Adrenal gland (tissue), 12 donors: Measurements from ENCODE around the gene RSRC1. TPM values are rescaled to one million over a fixed set of nuclear protein-coding genes. Genes with fewer than 3 reads are reported as not detected.

Source experiments
- DNase-seq, 7 donors: peaks; one replicate each; pipeline ENCODE4 v3.0.0-alpha.2; 2019 to 2020
- H3K27ac ChIP-seq, 5 donors: fragments of 200-600 bp; sonication (generic) in 4 of 5; 1 replicate in 3 of 5; 2 replicates in 2 of 5; pipeline versions ENCODE4 v1.5.1 to v1.8.0; 2016 to 2020; ENCODE audit warnings: mild to moderate bottlenecking in 1 of 5
- H3K27me3 ChIP-seq: fragments of 200-600 bp; 2 replicates; pipeline ENCODE4 v1.8.0; 2021
- H3K36me3 ChIP-seq, 2 donors: fragments of 200-600 bp; replicated peaks in 1 of 2; 1 replicate in 1 of 2; 2 replicates in 1 of 2; pipeline versions ENCODE4 v1.5.1 to v1.8.0; 2018 to 2022
- H3K4me1 ChIP-seq, 2 donors: fragments of 200-600 bp; replicated peaks in 1 of 2; 1 replicate in 1 of 2; 2 replicates in 1 of 2; pipeline versions ENCODE4 v1.5.1 to v1.8.0; 2018 to 2021
- H3K4me3 ChIP-seq, 4 donors: fragments of 200-600 bp; sonication (generic) in 3 of 4; one replicate each; pipeline ENCODE4 v1.5.1; 2016 to 2018
- H3K9me3 ChIP-seq, 3 donors: fragments of 200-600 bp; sonication (generic) in 1 of 3; replicated peaks in 1 of 3; 1 replicate in 2 of 3; 2 replicates in 1 of 3; pipeline versions ENCODE4 v1.5.1 to v1.8.0; 2016 to 2021
- CTCF ChIP-seq, 6 experiments: fragments of 450-650 bp in 4 of 6; fragments of 200-600 bp in 2 of 6; sonication (generic) in 1 of 6; IDR thresholded peaks; 1 replicate in 5 of 6; 2 replicates in 1 of 6; pipeline versions ENCODE4 v1.5.1 to v1.8.0; 2016 to 2021; ENCODE audit warnings: antibody characterized with exemption in 6 of 6, mild to moderate bottlenecking in 2 of 6, moderate library complexity in 1 of 6
- POLR2A ChIP-seq, 2 donors: fragments of 450-650 bp; IDR thresholded peaks; one replicate each; pipeline ENCODE4 v1.6.1; 2017; ENCODE audit warnings: antibody characterized with exemption in 2 of 2, mild to moderate bottlenecking in 2 of 2, moderate library complexity in 1 of 2
- WGBS, 4 donors: extraction: QIAGEN DNeasy Blood & Tissue Kit in 2 of 4; methylation state at CpG; one replicate each; pipeline versions ENCODE4 v1.1.5 to v1.1.7; 2013 to 2017; 5-methylcytosine and 5-hydroxymethylcytosine counted together
- intact Hi-C, 2 donors: fragments of 100-400 bp; cut with DNase I; formaldehyde crosslinking; loops; one replicate each; pipeline versions ENCODE4 v1.14.1 to v1.15.0; 2022 to 2023
- polyA plus RNA-seq, 3 donors: library from polyadenylated mRNA; stranded (reverse); fragments of 200-250 nt in 2 of 3; fragments of 350-450 nt in 1 of 3; fragmentation: Illumina TruSeq in 1 of 3; extraction: RNeasy Lipid Tissue Mini Kit (QIAGEN cat#74804) in 1 of 3; gene quantifications; one replicate each; pipeline ENCODE4 v1.2.3, GENCODE V29; 2013 to 2014
- total RNA-seq, 9 donors: library from RNA; depleted of rRNA in 4 of 9; stranded (reverse); fragments of >200 nt in 4 of 9; fragments of 120-200 nt in 1 of 9; fragmentation: NEBNext Ultra II Directional in 1 of 9; extraction: Animal tissue kit (Norgen Biotek cat#: 25700) in 1 of 9; gene quantifications; one replicate each; pipeline versions ENCODE4 v1.1.0 to v1.2.4, GENCODE V29; 2013 to 2023
- donor health status: healthy with polysubstance abuse.
- donor health status: Bipolar disorder and iron deficiency.
- donor health status: DM: yes; HTN: yes; CAD: no.
- donor health status: DM: no; HTN: no; CAD: no.
- donor health status: DM: no; HTN: no; CAD: no.
- donor health status: DM: yes; HTN: yes; CAD: no.

RSRC1 gene
- total and polyA plus RNA-seq, 12 donors = 12.6 to 125 (median 37.5) TPM

DNA sequence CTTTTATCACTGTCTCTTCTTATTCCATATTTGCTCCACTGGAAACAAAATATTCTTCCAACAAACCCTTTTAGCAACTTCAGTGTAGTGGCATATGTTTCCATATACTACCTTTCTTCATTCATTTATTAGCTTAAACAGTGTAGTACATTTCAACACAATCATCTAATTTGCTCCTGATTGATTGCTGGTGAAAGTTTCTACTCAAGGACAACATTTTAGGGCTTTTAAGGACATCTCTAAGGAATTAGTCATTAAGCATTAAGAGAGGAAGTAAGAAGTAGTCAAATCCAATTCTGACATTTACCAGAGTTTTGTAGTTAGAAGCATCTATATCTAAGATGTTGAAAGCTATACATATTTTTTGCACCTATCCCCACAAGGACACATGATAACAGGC, 55.8 kb downstream of the RSRC1 start:
- H3K36me3 ChIP-seq = no peaks in the 10 kb centered on the region
- intact Hi-C loops = no loop called here

DNA sequence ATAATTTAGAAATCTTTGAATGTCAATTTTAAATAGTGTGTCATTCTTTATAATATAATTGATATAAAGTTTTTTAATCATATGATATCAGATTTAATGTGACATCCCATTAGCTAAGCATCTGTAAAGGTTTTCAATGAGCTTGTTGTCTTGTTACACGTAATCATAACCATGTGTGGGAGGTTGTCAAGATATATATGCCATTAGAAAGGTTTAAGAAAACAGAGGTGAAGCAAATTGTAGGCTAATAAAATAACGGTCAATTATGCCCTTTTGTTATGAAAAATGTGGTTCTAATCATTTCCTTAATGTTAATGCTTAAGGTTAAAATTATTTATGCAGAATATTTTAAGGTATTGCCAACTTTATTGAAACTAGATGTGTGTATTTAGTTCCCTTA, 56.3 kb downstream of the RSRC1 start:
- H3K36me3 ChIP-seq = no peaks in the 10 kb centered on the region
- intact Hi-C loops = no loop called here
- H3K9me3 ChIP-seq = no peaks in the 10 kb centered on the region
- 85 to 89% (median 88%) methylated on average over 2 of the region's 2 CpGs for WGBS, 4 donors
- no peak overlapping the region for H3K4me3 ChIP-seq
- H3K27ac ChIP-seq = no peak overlapping the region
- peaks cover 0 to 6% of the 10 kb centered on the region in 2 donors for H3K4me1 ChIP-seq
- TF ChIP-seq POLR2A (IDR thresholded peaks at IDR 0.05) = no peak
- no peak for TF ChIP-seq CTCF (IDR thresholded peaks at IDR 0.05)
- no peak for DNase-seq
- H3K27me3 ChIP-seq = no peaks in the 10 kb centered on the region

More for the DNA sequence above, 55.8 kb downstream of the RSRC1 start:
- no peaks in the 10 kb centered on the region for H3K27me3 ChIP-seq
- no peak overlapping the region for H3K4me3 ChIP-seq
- H3K9me3 ChIP-seq = no peaks in the 10 kb centered on the region
- DNase-seq = no peak
- TF ChIP-seq CTCF (IDR thresholded peaks at IDR 0.05) (no peak), POLR2A (IDR thresholded peaks at IDR 0.05) (no peak)
- no peak overlapping the region for H3K27ac ChIP-seq
- H3K4me1 ChIP-seq = peaks cover 0 to 6% of the 10 kb centered on the region in 2 donors

DNA sequence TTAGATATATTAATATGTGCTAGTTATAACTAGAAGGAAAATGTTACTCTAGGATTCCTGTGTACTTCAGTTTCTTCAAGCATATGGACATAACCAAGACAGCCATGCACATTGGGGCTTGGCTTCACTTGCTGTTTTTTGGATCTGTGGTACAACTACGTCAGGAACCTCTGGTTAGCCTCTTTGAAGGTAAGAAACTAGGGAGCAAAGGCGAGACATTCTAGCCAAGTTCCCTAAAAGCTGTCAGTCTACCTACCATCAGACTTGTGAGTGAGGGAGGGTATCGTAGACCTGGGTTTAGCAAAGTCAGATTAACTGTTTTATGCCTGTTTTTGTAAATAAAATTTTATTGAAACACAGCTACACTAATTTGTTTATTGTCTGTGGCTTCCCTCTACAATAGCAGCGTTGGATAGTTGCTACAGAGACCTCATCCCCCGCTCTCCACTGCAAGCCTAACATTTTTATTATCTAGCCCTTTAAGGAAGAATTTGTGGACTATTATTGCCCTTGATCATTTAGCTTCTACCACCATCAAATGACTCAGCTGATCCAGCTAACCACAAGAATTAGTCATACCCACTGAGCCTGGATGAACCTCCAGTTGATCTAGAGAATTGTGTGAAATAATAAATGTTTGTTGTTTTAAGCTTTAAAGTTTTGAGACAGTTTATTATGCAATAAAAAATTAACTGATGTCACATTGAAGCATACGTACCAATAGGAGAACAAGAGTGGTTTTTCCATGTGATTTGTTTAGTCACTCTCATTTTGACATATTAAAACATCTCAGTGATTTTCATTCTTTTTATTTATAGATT, 58.1 kb downstream of the RSRC1 start:
- Histone ChIP-seq H3K9me3 (no peaks in the 10 kb centered on the region), H3K4me3 (no peak overlapping the region), H3K27me3 (no peaks in the 10 kb centered on the region), H3K4me1 (peaks cover 0 to 6% of the 10 kb centered on the region in 2 donors), H3K36me3 (no peaks in the 10 kb centered on the region), H3K27ac (no peak overlapping the region)
- WGBS, 4 donors = 64 to 75% (median 72%) methylated on average over 6 of the region's 6 CpGs
- intact Hi-C loops = no loop called here
- TF ChIP-seq CTCF (IDR thresholded peaks at IDR 0.05) = no peak
- TF ChIP-seq POLR2A (IDR thresholded peaks at IDR 0.05) = no peak
- DNase-seq = peak in 4 of 7 donors; percentile 29 to 40 (median 38)

DNA sequence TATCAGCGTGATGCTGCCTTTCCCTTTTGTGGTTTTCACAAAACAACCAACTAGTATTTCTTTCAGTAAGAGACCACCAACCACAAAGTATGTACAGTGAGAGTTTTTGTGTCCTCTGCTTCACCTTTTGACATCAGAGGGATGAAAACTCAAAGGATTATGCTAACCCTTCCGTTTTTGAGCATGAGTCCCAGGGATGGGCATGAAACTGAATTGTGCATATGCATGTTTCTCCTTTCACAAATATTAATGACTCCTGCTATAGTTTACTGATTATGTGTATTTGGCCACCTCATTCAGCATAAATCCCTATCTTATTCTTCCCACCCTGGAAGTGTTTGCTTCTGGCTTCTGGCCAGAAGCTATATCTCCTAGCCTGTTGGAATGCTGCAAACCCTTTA, 59.2 kb downstream of the RSRC1 start:
- intact Hi-C loops = no loop called here
- no peaks in the 10 kb centered on the region for H3K36me3 ChIP-seq
- H3K27ac ChIP-seq = no peak overlapping the region
- H3K4me1 ChIP-seq = peaks cover 0 to 6% of the 10 kb centered on the region in 2 donors
- H3K9me3 ChIP-seq = no peaks in the 10 kb centered on the region
- 75 to 92% (median 83%) methylated on average over 2 of the region's 2 CpGs for WGBS, 4 donors
- DNase-seq = no peak
- no peak for TF ChIP-seq POLR2A (IDR thresholded peaks at IDR 0.05)
- TF ChIP-seq CTCF (IDR thresholded peaks at IDR 0.05) = no peak
- no peak overlapping the region for H3K4me3 ChIP-seq
- no peaks in the 10 kb centered on the region for H3K27me3 ChIP-seq
